Measurements from ENCODE around the gene SELENOV.

The SELENOV gene

GRCh38 chr19:39480337-39481228, 34.4 kb upstream of the SELENOV start, which contains the start of gene TIMM50 (continued):
- TF ChIP-seq PBX3 (CRISPR knock-in tag; IDR thresholded peaks at IDR 0.05), result peak; percentile 45; the same call in 1 of the 2 replicates
- TF ChIP-seq ZNF324 (tag by site-specific recombination; IDR thresholded peaks at IDR 0.05), result peak; percentile 15; the same call in 1 of the 2 replicates
- TF ChIP-seq ZNF354C (tag by site-specific recombination; IDR thresholded peaks at IDR 0.05; ENCODE audit: borderline replicate concordance, low read depth), result no peak
- TF ChIP-seq ZBTB8A (tag by site-specific recombination; IDR thresholded peaks at IDR 0.05), result peak; percentile 57; the same call in 1 of the 2 replicates
- peak; percentile 90 for TF ChIP-seq SCRT2 (tag by site-specific recombination; IDR thresholded peaks at IDR 0.05)
- no peak for TF ChIP-seq ZNF670 (tag by site-specific recombination; IDR thresholded peaks at IDR 0.05; ENCODE audit: low read depth)
- no peak for TF ChIP-seq ZNF521 (tag by site-specific recombination; IDR thresholded peaks at IDR 0.05)
- TF ChIP-seq ZBTB6 (tag by site-specific recombination; IDR thresholded peaks at IDR 0.05), result peak; percentile 52; the same call in 1 of the 2 replicates
- no peak; the same call in 1 of the 2 replicates for TF ChIP-seq ZNF677 (tag by site-specific recombination; IDR thresholded peaks at IDR 0.05)
- TF ChIP-seq ZFP69B (tag by site-specific recombination; IDR thresholded peaks at IDR 0.05), result peak; percentile 84
- TF ChIP-seq KLF16 (tag by site-specific recombination; IDR thresholded peaks at IDR 0.05), result peak; percentile 98
- TF ChIP-seq ZNF747 (tag by site-specific recombination; IDR thresholded peaks at IDR 0.05), result no peak
- TF ChIP-seq ZBTB44 (tag by site-specific recombination; IDR thresholded peaks at IDR 0.05), result peak; percentile 73; the same call in 1 of the 2 replicates
- TF ChIP-seq ZNF146 (tag by site-specific recombination; IDR thresholded peaks at IDR 0.05), result 0 out of 2 replicates have a peak, but pooled peaks have one; percentile 8
- TF ChIP-seq ZNF311 (tag by site-specific recombination; IDR thresholded peaks at IDR 0.05; ENCODE audit: borderline replicate concordance), result no peak
- TF ChIP-seq ZNF501 (tag by site-specific recombination; IDR thresholded peaks at IDR 0.05), result peak; percentile 85
- TF ChIP-seq BCL11A (tag by site-specific recombination; IDR thresholded peaks at IDR 0.05; ENCODE audit: low read depth), result 0 out of 2 replicates have a peak, but pooled peaks have one; percentile 63
- peak; percentile 75 for TF ChIP-seq GLIS1 (tag by site-specific recombination; IDR thresholded peaks at IDR 0.05)
- no peak for TF ChIP-seq ZNF776 (tag by site-specific recombination; IDR thresholded peaks at IDR 0.05; ENCODE audit: borderline replicate concordance)
- 0 out of 2 replicates have a peak, but pooled peaks have one; percentile 24 for TF ChIP-seq ZNF19 (tag by site-specific recombination; IDR thresholded peaks at IDR 0.05; ENCODE audit: low read depth)
- TF ChIP-seq ZNF549 (tag by site-specific recombination; IDR thresholded peaks at IDR 0.05), result no peak
- no peak for TF ChIP-seq ZNF777 (tag by site-specific recombination; IDR thresholded peaks at IDR 0.05; ENCODE audit: borderline replicate concordance)
- peak; percentile 62; the same call in 1 of the 2 replicates for TF ChIP-seq OSR2 (tag by site-specific recombination; IDR thresholded peaks at IDR 0.05)
- TF ChIP-seq MYNN (tag by site-specific recombination; IDR thresholded peaks at IDR 0.05; ENCODE audit: borderline replicate concordance), result no peak
- TF ChIP-seq ZNF544 (tag by site-specific recombination; IDR thresholded peaks at IDR 0.05), result no peak
- TF ChIP-seq ZNF830 (tag by site-specific recombination; IDR thresholded peaks at IDR 0.05; ENCODE audit: low read depth), result no peak
- TF ChIP-seq ZNF394 (tag by site-specific recombination; IDR thresholded peaks at IDR 0.05; ENCODE audit: borderline replicate concordance), result peak; percentile 46; the same call in 1 of the 2 replicates
- no peak for TF ChIP-seq ZNF202 (tag by site-specific recombination; IDR thresholded peaks at IDR 0.05; ENCODE audit: borderline replicate concordance)
- TF ChIP-seq ZSCAN16 (tag by site-specific recombination; IDR thresholded peaks at IDR 0.05), result no peak; the same call in none of the 2 replicates
- TF ChIP-seq KLF17 (tag by site-specific recombination; IDR thresholded peaks at IDR 0.05), result peak; percentile 94
- TF ChIP-seq ZNF239 (tag by site-specific recombination; IDR thresholded peaks at IDR 0.05), result no peak
- peak; percentile 78; the same call in 1 of the 2 replicates for TF ChIP-seq ZSCAN5A (tag by site-specific recombination; IDR thresholded peaks at IDR 0.05)
- peak; percentile 99 for TF ChIP-seq KLF8 (tag by site-specific recombination; IDR thresholded peaks at IDR 0.05)
- TF ChIP-seq MZF1 (tag by site-specific recombination; IDR thresholded peaks at IDR 0.05; ENCODE audit: borderline replicate concordance), result peak; percentile 45
